Measurements from ENCODE around the gene ZFX. TPM values are rescaled to one million over a fixed set of nuclear protein-coding genes. Genes with fewer than 3 reads are reported as not detected.
A peak's percentile ranks its signal among the peaks of the same experiment; 100 is the strongest.

The ZFX gene
- total and polyA plus RNA-seq, 8 donors, result 4.4 to 40.3 (median 23.9) TPM

GRCh38 chrX:24204331-24204730, 54.8 kb downstream of the ZFX start:
- intact Hi-C loops (cut with DNase I), result no loop called here
- H3K9me3 ChIP-seq, result no peaks in the 10 kb centered on the region
- H3K4me3 ChIP-seq, result no peak overlapping the region
- no peaks in the 10 kb centered on the region for H3K27me3 ChIP-seq
- H3K4me1 ChIP-seq, result peaks cover 24 to 36% (median 32%) of the 10 kb centered on the region in 3 donors
- WGBS, 2 donors, result 64 to 80% methylated on average over 5 of the region's 5 CpGs
- H3K36me3 ChIP-seq, result peaks cover 0 to 21% (median 0%) of the 10 kb centered on the region in 3 donors
- FAIRE-seq (no peak), DNase-seq (no peak), ATAC-seq (no peak)
- H3K27ac ChIP-seq, result no peak overlapping the region
- no peak for TF ChIP-seq CTCF (IDR thresholded peaks at IDR 0.05)

GRCh38 chrX:24204958-24205357, 55.4 kb downstream of the ZFX start:
- H3K27ac ChIP-seq, result no peak overlapping the region
- no peak overlapping the region for H3K4me3 ChIP-seq
- ATAC-seq, result no peak
- intact Hi-C loops (cut with DNase I), result no loop called here
- DNase-seq, result no peak
- no peaks in the 10 kb centered on the region for H3K9me3 ChIP-seq
- H3K27me3 ChIP-seq, result no peaks in the 10 kb centered on the region
- peaks cover 24 to 36% (median 32%) of the 10 kb centered on the region in 3 donors for H3K4me1 ChIP-seq
- TF ChIP-seq CTCF (IDR thresholded peaks at IDR 0.05), result no peak
- 96 to 100% methylated on average over 1 of the region's 1 CpG for WGBS, 2 donors
- peaks cover 0 to 25% (median 0%) of the 10 kb centered on the region in 3 donors for H3K36me3 ChIP-seq
- FAIRE-seq, result no peak

GRCh38 chrX:24207826-24208225, 58.3 kb downstream of the ZFX start:
- Histone ChIP-seq H3K36me3 (peaks cover 0 to 51% (median 18%) of the 10 kb centered on the region in 3 donors), H3K27ac (no peak overlapping the region), H3K9me3 (no peaks in the 10 kb centered on the region), H3K4me3 (no peak overlapping the region), H3K4me1 (peaks cover 2 to 12% (median 6%) of the 10 kb centered on the region in 3 donors), H3K27me3 (no peaks in the 10 kb centered on the region)
- WGBS, 2 donors, result 40 to 68% methylated on average over 2 of the region's 2 CpGs
- FAIRE-seq (no peak), DNase-seq (no peak), ATAC-seq (no peak)
- no peak for TF ChIP-seq CTCF (IDR thresholded peaks at IDR 0.05)
- intact Hi-C loops (cut with DNase I), result no loop called here

- ATAC-seq, result peak in 2 of 4 donors; percentile 19 to 35
- no peak for DNase-seq
- no peak for FAIRE-seq
- Histone ChIP-seq H3K4me1 (peaks cover 0 to 10% (median 5%) of the 10 kb centered on the region in 3 donors), H3K4me3 (no peak overlapping the region), H3K27me3 (no peaks in the 10 kb centered on the region), H3K9me3 (no peaks in the 10 kb centered on the region), H3K36me3 (peaks cover 0 to 51% (median 19%) of the 10 kb centered on the region in 3 donors), H3K27ac (no peak overlapping the region)
- 75 to 91% methylated on average over 13 of the region's 13 CpGs for WGBS, 2 donors
- intact Hi-C loops (cut with DNase I), result no loop called here
- TF ChIP-seq CTCF (IDR thresholded peaks at IDR 0.05), result no peak
These were observed 59.1 kb downstream of the ZFX start for GRCh38 chrX:24208496-24209240.

GRCh38 chrX:24210190-24210589, 60.7 kb downstream of the ZFX start:
- no peaks in the 10 kb centered on the region for H3K9me3 ChIP-seq
- 36 to 71% methylated on average over 6 of the region's 6 CpGs for WGBS, 2 donors
- peaks cover 0 to 51% (median 19%) of the 10 kb centered on the region in 3 donors for H3K36me3 ChIP-seq
- intact Hi-C loops (cut with DNase I), result no loop called here
- no peak overlapping the region for H3K4me3 ChIP-seq
- peak in 1 of 4 donors; percentile 25 for ATAC-seq
- no peak overlapping the region for H3K27ac ChIP-seq
- no peak for DNase-seq
- no peak for TF ChIP-seq CTCF (IDR thresholded peaks at IDR 0.05)
- H3K27me3 ChIP-seq, result no peaks in the 10 kb centered on the region
- H3K4me1 ChIP-seq, result peaks cover 0 to 1% (median 0%) of the 10 kb centered on the region in 3 donors
- no peak for FAIRE-seq

Data from pancreas (tissue), 10 donors.